Stomach smooth muscle (tissue), 2 donors: ENCODE measurements around the gene TEX14.
"Not testable (repeated sequence)": the region's sequence is repeated elsewhere in the genome, so short reads cannot be mapped to it uniquely, and the experiment has no call there.

Experiments used
- H3K27ac ChIP-seq: one replicate; pipeline ENCODE4 v1.7.0; 2013; ENCODE audit warnings: mild to moderate bottlenecking, low read length, inconsistent platforms
- H3K27me3 ChIP-seq, 2 donors: one replicate each; pipeline ENCODE4 v1.7.0; 2013; ENCODE audit warnings: low read length in 2 of 2; ENCODE audit not compliant: insufficient read depth in 2 of 2, control insufficient read depth in 1 of 2
- H3K36me3 ChIP-seq, 2 donors: one replicate each; pipeline ENCODE4 v1.7.0; 2013; ENCODE audit warnings: low read length in 2 of 2; ENCODE audit not compliant: control insufficient read depth in 2 of 2, insufficient read depth in 2 of 2
- H3K4me1 ChIP-seq: one replicate; pipeline ENCODE4 v1.7.0; 2013; ENCODE audit warnings: low read length; ENCODE audit not compliant: control insufficient read depth, insufficient read depth
- H3K4me3 ChIP-seq, 2 donors: one replicate each; pipeline ENCODE4 v1.7.0; 2013; ENCODE audit warnings: low read length in 2 of 2
- H3K9ac ChIP-seq, 2 donors: one replicate each; pipeline ENCODE4 v1.7.0; 2013; ENCODE audit warnings: low read length in 2 of 2, mild to moderate bottlenecking in 1 of 2
- H3K9me3 ChIP-seq, 2 donors: one replicate each; pipeline ENCODE4 v1.7.0; 2013; ENCODE audit warnings: low read length in 2 of 2; ENCODE audit not compliant: control insufficient read depth in 2 of 2
- donor health status: healthy.
- donor health status: Pancreatic carcinoma.

The TEX14 gene

GRCh38 chr17:58585554-58585953 is 106.3 kb downstream of the TEX14 start:
- H3K36me3 ChIP-seq = no peaks in the 10 kb centered on the region
- no peak overlapping the region for H3K27ac ChIP-seq
- no peaks in the 10 kb centered on the region for H3K9me3 ChIP-seq
- H3K4me3 ChIP-seq = no peak overlapping the region
- no peak overlapping the region for H3K9ac ChIP-seq
- H3K27me3 ChIP-seq = no peaks in the 10 kb centered on the region
- peaks cover 4% of the 10 kb centered on the region for H3K4me1 ChIP-seq

- H3K9me3 ChIP-seq = no peaks in the 10 kb centered on the region
- H3K4me1 ChIP-seq = peaks cover 4% of the 10 kb centered on the region
- H3K36me3 ChIP-seq = no peaks in the 10 kb centered on the region
- H3K27me3 ChIP-seq = no peaks in the 10 kb centered on the region
- H3K4me3 ChIP-seq = no peak overlapping the region
- no peak overlapping the region for H3K9ac ChIP-seq
- H3K27ac ChIP-seq = no peak overlapping the region
Observed at GRCh38 chr17:58583486-58583885, 108.4 kb downstream of the TEX14 start.

GRCh38 chr17:58582718-58583117 is 109.1 kb downstream of the TEX14 start:
- H3K4me3 ChIP-seq, H3K27me3 ChIP-seq, H3K9ac ChIP-seq, H3K4me1 ChIP-seq, H3K36me3 ChIP-seq, H3K9me3 ChIP-seq, H3K27ac ChIP-seq: not testable (repeated sequence)

GRCh38 chr17:58580671-58581070 is 111.2 kb downstream of the TEX14 start:
- Histone ChIP-seq H3K36me3 (no peaks in the 10 kb centered on the region), H3K9ac (no peak overlapping the region), H3K27me3 (no peaks in the 10 kb centered on the region), H3K4me1 (no peaks in the 10 kb centered on the region), H3K27ac (no peak overlapping the region), H3K4me3 (no peak overlapping the region), H3K9me3 (no peaks in the 10 kb centered on the region)

- Histone ChIP-seq H3K27ac (no peak overlapping the region), H3K36me3 (no peaks in the 10 kb centered on the region), H3K4me3 (no peak overlapping the region), H3K4me1 (no peaks in the 10 kb centered on the region), H3K9me3 (no peaks in the 10 kb centered on the region), H3K27me3 (no peaks in the 10 kb centered on the region), H3K9ac (no peak overlapping the region)
Observed at GRCh38 chr17:58577696-58578095, 114.1 kb downstream of the TEX14 start.

GRCh38 chr17:58576679-58577367 is 115.0 kb downstream of the TEX14 start:
- Histone ChIP-seq H3K4me1 (no peaks in the 10 kb centered on the region), H3K4me3 (no peak overlapping the region), H3K9me3 (no peaks in the 10 kb centered on the region), H3K27me3 (no peaks in the 10 kb centered on the region), H3K27ac (no peak overlapping the region), H3K36me3 (no peaks in the 10 kb centered on the region), H3K9ac (no peak overlapping the region)

GRCh38 chr17:58575511-58575910 is 116.3 kb downstream of the TEX14 start:
- Histone ChIP-seq H3K27ac (no peak overlapping the region), H3K27me3 (no peaks in the 10 kb centered on the region), H3K4me1 (no peaks in the 10 kb centered on the region)

GRCh38 chr17:58574025-58574424 is 117.8 kb downstream of the TEX14 start:
- Histone ChIP-seq H3K9ac (no peak overlapping the region), H3K27me3 (no peaks in the 10 kb centered on the region), H3K4me1 (no peaks in the 10 kb centered on the region), H3K4me3 (no peak overlapping the region), H3K36me3 (no peaks in the 10 kb centered on the region), H3K27ac (no peak overlapping the region), H3K9me3 (no peaks in the 10 kb centered on the region)

More at GRCh38 chr17:58575511-58575910, 116.3 kb downstream of the TEX14 start:
- Histone ChIP-seq H3K9ac (no peak overlapping the region), H3K36me3 (no peaks in the 10 kb centered on the region), H3K4me3 (no peak overlapping the region), H3K9me3 (no peaks in the 10 kb centered on the region)

- H3K27ac ChIP-seq = no peak overlapping the region
- no peak overlapping the region for H3K4me3 ChIP-seq
- H3K4me1 ChIP-seq = no peaks in the 10 kb centered on the region
- H3K27me3 ChIP-seq = no peaks in the 10 kb centered on the region
- no peaks in the 10 kb centered on the region for H3K9me3 ChIP-seq
- H3K36me3 ChIP-seq = no peaks in the 10 kb centered on the region
- no peak overlapping the region for H3K9ac ChIP-seq
Observed at GRCh38 chr17:58572846-58573245, 119.0 kb downstream of the TEX14 start.

- Histone ChIP-seq H3K9ac (no peak overlapping the region), H3K27ac (no peak overlapping the region)
Observed at GRCh38 chr17:58570758-58571157, 121.1 kb downstream of the TEX14 start.

GRCh38 chr17:58569196-58569595 is 122.6 kb downstream of the TEX14 start:
- H3K9ac ChIP-seq = no peak overlapping the region
- H3K9me3 ChIP-seq = no peaks in the 10 kb centered on the region
- H3K27me3 ChIP-seq = no peaks in the 10 kb centered on the region
- H3K4me3 ChIP-seq = no peak overlapping the region
- no peaks in the 10 kb centered on the region for H3K4me1 ChIP-seq
- H3K27ac ChIP-seq = no peak overlapping the region
- no peaks in the 10 kb centered on the region for H3K36me3 ChIP-seq

More at GRCh38 chr17:58570758-58571157, 121.1 kb downstream of the TEX14 start:
- H3K36me3 ChIP-seq = no peaks in the 10 kb centered on the region
- H3K4me3 ChIP-seq = no peak overlapping the region
- no peaks in the 10 kb centered on the region for H3K9me3 ChIP-seq
- no peaks in the 10 kb centered on the region for H3K27me3 ChIP-seq
- H3K4me1 ChIP-seq = no peaks in the 10 kb centered on the region
